SW480 (cell line): ENCODE data around the gene CDC40.

Experiments used
- DNase-seq: peaks from one replicate; pipeline ENCODE4 v3.0.0-alpha.2; 2016; ENCODE audit warnings: low spot score

CDC40 gene

DNA sequence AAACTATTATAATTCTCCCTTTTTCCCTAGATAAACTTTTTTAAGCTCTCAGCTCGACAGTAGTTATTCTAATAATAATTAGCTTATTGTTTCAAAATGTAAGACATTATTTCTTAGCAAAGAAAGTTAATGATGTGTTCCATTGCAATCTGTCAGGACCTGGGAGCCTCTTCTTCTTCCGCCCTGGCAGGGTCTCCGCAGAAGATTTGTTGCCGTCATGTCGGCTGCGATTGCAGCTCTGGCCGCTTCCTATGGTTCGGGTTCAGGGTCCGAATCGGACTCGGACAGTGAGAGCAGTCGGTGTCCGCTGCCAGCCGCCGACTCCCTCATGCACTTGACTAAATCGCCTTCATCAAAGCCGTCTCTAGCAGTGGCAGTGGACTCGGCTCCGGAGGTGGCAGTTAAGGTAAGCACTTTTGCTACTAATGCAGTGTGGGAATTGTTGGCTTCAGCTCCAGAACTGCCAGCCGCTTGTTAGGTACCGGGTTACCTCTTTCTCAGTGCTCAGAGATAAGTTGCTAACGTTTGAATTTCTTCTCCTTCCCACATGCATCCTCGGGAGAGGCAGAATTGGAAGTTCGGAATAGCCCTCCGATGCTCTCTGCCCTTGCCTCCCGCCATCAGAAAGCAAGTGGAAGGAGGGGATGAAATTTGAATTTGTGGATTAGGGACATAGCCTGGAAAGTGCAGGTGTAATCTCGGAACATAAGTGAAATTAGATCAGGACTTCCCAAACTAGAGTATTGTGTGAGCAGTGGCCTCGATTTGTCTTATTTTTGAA lies at the start of gene CDC40:
TSS of gene CDC40 (plus strand) at position 200 of the 781 bp plus-strand sequence. CDS start at position 218, 18 bp downstream.
- no peak for DNase-seq

- no peak for DNase-seq
Observed at GRCh38 chr6:110137924-110138887, 42.0 kb upstream of the CDC40 start.

DNA sequence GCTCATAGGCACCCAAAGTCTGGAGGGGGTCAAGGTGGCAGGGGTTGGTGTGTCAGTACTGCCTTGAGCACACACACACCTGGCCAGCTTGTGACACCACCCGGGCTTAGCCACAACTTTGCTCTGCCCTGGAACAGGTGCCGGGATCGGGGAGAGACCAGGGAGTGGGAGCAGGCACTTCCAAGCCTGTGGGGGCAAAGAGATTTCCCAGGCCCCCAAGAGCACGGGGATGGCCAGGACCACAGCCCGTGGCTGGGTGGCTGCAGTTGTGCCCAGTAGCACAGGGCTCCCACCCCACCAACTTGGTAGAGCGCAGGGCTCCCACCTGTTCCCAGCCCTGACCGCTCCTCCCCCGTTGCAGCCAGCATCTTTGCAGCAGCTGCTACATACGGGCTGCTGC lies 41.2 kb upstream of the CDC40 start:
- DNase-seq, result no peak

- peak; percentile 36 for DNase-seq
Observed at GRCh38 chr6:110140650-110141049, 39.6 kb upstream of the CDC40 start.

GRCh38 chr6:110147870-110148269 lies 32.4 kb upstream of the CDC40 start:
- DNase-seq, result no peak

GRCh38 chr6:110158479-110158878 lies 21.7 kb upstream of the CDC40 start:
- DNase-seq, result no peak

DNA sequence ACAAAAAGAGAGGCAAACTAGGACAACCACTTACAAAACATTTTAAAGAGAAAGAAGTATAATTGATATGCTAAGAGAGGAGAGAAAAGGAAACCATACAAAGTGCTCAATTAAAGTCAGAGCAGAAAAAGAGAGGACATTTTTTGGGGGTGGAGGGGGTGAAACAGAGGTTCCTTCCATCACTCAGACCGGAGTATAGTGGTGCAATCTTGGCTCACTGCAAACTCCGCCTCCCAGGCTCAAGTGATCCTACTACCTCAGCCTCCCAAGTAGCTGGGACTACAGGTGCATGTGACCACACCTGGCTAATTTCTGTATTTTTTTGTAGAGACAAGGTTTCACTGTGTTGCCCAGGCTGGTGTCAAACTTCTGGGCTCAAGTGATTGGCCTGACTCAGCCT lies 10.1 kb upstream of the CDC40 start:
- DNase-seq, result no peak

- DNase-seq, result no peak
Observed at GRCh38 chr6:110173506-110174132, 6.6 kb upstream of the CDC40 start.

DNA sequence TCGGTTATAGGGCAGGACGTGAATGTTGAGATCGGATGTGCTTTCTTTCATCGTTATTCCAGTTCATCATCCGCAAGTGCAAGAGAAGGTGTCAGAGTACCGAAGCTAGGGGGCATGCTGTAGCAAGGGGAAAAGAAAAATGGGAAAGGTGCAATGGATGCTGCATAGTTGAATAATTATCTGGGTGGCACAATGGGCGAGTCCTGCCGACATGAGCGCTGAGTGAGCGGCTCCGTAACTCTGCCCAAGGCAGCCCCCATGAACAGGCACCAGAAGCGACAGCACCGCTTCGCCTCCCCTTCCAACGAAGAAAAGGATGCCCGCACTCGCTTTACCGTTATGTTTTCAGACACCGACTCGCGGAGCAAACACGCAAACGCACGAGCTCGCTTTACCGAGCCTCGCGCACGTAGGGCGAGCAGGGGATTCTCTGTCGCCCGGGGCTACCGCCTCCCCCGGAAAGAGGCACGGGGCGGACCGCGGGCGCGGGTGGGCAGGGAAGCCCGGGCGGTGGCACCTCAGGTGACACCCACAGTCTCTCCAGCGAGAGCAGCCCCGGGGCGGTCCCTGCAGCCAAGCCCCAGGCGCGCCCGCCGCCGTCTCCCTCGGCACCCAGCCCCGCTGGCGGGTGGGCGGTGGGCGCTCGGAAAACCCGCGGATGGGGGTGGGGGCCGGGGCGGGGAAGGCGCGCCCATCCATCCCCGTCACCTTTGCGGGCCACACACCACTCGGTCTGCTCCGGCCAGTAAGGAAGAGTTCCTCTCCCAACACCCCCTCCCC lies 1.4 kb upstream of the CDC40 start:
- DNase-seq, result peak; percentile 86

DNA sequence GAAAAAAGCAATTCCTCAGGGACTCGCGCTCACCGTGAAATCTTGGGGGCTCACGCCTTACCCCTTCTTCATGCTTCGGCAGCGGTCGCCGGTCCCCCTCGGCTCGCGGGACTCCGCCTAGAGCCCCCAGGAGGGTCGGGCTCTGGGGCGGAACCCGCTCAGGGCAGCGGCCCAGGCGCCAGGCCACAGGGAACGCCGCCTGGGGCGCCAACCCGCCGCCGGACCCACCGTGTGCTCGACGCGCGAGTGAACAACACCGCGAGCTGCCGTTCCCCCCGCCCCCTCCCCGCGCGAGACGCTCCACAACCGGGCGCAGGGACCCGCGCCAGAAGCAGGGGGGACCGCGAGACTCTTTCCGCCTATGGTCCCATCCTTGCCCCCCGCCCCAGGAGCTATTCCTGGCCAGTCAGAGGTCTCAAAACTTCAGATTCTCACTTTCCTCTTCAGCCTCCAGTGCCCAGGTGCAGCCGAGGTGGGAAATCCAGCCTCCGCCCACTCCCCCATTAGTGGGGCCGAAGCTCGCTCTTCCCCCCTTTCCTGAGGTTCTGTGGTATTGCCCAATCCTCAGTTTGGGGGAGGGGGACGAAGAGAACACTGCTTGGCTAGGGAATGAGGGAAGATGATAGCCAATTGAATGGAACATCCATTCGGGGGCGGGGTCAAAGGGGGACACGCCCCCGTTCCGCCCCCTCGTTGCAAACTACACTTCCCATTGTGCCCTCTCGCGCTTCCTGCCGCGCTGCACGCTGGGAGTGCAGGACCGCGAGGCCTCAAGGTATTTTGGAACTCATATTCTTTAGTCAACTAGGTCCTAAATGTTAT lies 610 bp upstream of the CDC40 start, which contains the start of gene WASF1:
TSS of gene WASF1 (minus strand) at position 265 of the 822 bp plus-strand sequence. CDS start 52,069 bp downstream, outside the sequence.
- peak; percentile 95 for DNase-seq

- no peak for DNase-seq
Observed at GRCh38 chr6:110181131-110182030, 1.2 kb downstream of the CDC40 start.

DNA sequence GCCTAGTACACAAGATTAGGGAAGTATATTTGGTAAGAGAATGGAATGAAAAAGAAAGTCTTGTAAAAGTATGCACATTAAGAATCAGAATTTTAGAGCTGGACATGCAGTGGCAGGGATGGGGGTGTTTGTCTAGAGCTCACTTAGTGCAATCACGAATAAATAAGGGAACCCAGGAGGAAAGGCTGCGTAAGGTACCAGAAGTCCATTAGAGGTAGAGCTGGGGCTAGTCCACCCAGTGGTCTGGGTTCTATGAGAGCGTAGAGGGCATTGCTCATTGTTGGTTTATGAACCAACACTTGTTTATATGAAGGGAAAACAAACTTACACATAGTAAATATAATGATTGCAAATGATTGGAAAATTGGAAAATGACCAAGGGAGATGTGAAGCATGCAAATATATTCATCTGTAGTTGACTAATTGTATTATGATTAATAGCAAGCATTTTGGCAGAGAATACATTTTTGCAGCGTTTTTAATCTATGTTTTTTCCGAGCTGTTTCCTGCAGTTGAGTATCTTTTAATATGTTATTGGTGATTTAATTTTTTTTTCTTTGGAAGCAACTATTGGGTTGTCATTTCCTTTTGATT lies 3.2 kb downstream of the CDC40 start:
- no peak for DNase-seq

- DNase-seq, result no peak
Observed at GRCh38 chr6:110185879-110186278, 5.7 kb downstream of the CDC40 start.

DNA sequence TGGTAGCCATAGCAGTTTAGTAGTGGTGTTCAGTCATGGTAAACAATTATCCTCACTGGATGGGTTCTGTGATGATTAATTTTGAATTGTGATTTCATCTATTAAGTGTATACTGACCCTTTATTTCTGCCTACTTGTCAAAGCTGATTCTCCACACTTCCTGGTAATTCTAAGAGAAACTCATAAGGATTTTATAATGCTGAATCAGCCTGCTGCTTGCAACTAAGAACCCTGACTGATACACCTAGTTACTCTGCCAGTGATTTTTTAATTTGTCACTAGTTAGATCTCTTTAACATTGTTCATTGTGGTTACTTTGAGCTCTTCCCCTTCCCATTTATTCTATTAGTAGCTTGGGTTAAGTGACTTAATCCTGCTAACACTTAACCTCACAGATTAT lies 8.6 kb downstream of the CDC40 start:
- no peak for DNase-seq

DNA sequence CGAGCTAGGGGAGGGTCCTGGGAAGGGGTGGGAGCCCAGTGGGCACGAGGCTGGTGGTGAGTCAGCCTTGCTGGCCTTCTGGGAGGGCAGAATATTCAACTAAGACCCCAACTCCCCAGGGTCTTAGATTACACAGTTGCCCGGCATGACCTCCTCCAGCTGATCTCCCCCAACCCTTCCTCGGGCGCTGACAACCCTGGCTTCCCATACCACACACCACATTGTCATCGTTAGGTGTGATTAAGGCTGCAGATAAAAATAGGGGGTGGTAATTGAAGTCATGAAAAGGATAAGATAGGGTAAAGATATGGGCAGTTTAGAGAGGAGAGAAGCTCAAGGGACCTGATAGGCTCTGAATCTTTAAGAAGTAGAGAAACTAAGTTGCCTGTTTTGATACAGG lies 10.5 kb downstream of the CDC40 start:
- no peak for DNase-seq

DNA sequence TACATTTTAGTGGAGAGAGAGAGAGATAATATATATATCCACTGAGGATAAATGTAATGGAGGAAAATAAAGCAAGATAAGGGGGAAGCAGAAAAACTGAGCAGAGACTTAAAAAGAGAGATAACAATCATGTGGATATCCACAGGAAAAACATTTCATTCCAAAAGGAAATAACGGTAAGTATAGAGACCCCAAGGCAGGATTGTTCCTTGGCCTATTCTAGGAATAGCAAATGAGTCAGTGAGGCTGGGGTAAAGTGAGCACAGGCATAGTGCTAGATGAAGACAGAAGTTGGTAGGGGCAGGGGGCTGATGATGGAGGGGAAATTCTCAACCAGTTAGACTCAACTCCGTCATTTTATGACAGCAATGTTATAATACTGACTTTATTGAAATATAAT lies 11.2 kb downstream of the CDC40 start:
- DNase-seq, result no peak

DNA sequence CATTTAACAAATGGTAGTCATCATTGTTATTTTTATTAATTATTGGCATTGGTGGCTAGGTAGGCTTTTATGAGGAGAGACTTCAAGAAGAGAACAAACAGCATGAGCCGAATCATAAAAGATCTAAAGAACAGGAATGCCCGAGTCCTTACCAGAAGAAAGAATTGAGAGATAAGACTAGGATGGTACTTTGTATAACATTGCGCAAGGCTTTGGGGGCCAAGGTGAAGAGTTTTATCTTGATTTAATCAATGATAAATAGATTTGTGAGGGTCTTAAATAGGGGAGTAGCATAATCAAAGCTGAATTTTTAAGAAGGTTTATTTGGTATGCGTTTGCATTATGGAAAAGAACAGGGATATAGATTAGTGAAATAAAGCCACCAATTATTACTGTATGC lies 15.4 kb downstream of the CDC40 start:
- no peak for DNase-seq

DNA sequence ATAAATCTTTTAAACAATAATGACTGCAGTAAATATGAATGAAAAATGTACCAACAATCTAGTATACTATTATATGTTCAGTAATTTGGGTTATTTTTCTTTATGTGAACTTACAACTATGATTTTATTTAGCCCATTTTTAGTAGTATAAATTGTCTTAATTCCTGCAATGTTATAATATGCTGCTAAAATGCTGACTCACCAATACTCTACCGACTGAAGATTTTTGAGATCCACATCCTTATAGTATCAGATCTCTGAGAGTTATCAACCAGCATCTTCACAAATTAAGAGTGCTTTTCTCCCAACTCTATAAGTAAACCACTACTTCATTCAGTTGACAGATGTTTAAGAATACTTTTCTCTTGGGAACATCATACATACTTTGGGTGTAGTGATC lies 16.6 kb downstream of the CDC40 start:
- DNase-seq, result no peak

GRCh38 chr6:110198561-110198960 lies 18.3 kb downstream of the CDC40 start:
- no peak for DNase-seq
